ELR (cell line): ENCODE data around the gene C13orf46.
"Not testable (repeated sequence)": the region's sequence is repeated elsewhere in the genome, so short reads cannot be mapped to it uniquely, and the experiment has no call there.

ENCODE experiments used
- DNase-seq: peaks from one replicate; pipeline ENCODE4 v3.0.0-alpha.2; 2015; ENCODE audit warnings: low read depth

Gene C13orf46

GRCh38 chr13:113973218-113974164 lies at the start of gene C13orf46:
TSS of gene C13orf46 (minus strand) at chr13:113974076. CDS start at chr13:113973997, 79 bp downstream.
- no peak for DNase-seq

GRCh38 chr13:114022876-114023275 lies 49.0 kb upstream of the C13orf46 start:
- no peak for DNase-seq

- DNase-seq: no peak
These were observed 48.4 kb upstream of the C13orf46 start for GRCh38 chr13:114022309-114022669.

GRCh38 chr13:114021464-114022308 lies 47.8 kb upstream of the C13orf46 start:
- no peak for DNase-seq

- DNase-seq: no peak
These were observed 47.0 kb upstream of the C13orf46 start for GRCh38 chr13:114020750-114021463.

- not testable (repeated sequence) for DNase-seq
These were observed 46.3 kb upstream of the C13orf46 start for GRCh38 chr13:114020134-114020533.

- peak; percentile 56 for DNase-seq
These were observed 45.5 kb upstream of the C13orf46 start for GRCh38 chr13:114019367-114019766.

- no peak for DNase-seq
These were observed 44.7 kb upstream of the C13orf46 start for GRCh38 chr13:114018461-114019055.

- DNase-seq: no peak
These were observed 44.1 kb upstream of the C13orf46 start for GRCh38 chr13:114017966-114018365.

- peak; percentile 55 for DNase-seq
These were observed 43.3 kb upstream of the C13orf46 start for GRCh38 chr13:114017028-114017630.

GRCh38 chr13:114016321-114017027 lies 42.6 kb upstream of the C13orf46 start:
- no peak for DNase-seq

GRCh38 chr13:114015969-114016295 lies 42.1 kb upstream of the C13orf46 start:
- no peak for DNase-seq

GRCh38 chr13:114015111-114015968 lies 41.5 kb upstream of the C13orf46 start:
- DNase-seq: no peak

- DNase-seq: no peak
These were observed 40.2 kb upstream of the C13orf46 start for GRCh38 chr13:114013952-114014629.

GRCh38 chr13:114013336-114013735 lies 39.5 kb upstream of the C13orf46 start:
- DNase-seq: no peak

- no peak for DNase-seq
These were observed 39.0 kb upstream of the C13orf46 start for GRCh38 chr13:114012921-114013320.

- no peak for DNase-seq
These were observed 38.3 kb upstream of the C13orf46 start for GRCh38 chr13:114012141-114012540.

GRCh38 chr13:114011226-114011625 lies 37.4 kb upstream of the C13orf46 start:
- no peak for DNase-seq

- no peak for DNase-seq
These were observed 36.7 kb upstream of the C13orf46 start for GRCh38 chr13:114010401-114011101.
